GM23248 (cell line): ENCODE measurements around the gene GATAD2A.

Source experiments
- EZH2 ChIP-seq: fragments of 200-600 bp; sonication (generic); IDR thresholded peaks from 2 replicates; pipeline ENCODE4 v1.6.1; 2018; ENCODE audit warnings: antibody characterized with exemption, mild to moderate bottlenecking; ENCODE audit not compliant: insufficient read depth, poor library complexity, severe bottlenecking
- EZH2phosphoT487 ChIP-seq: fragments of 200-600 bp; sonication (generic); IDR thresholded peaks from 2 replicates; pipeline ENCODE4 v1.6.1; 2018; ENCODE audit warnings: antibody characterized with exemption, moderate library complexity, mild to moderate bottlenecking, low read depth; ENCODE audit not compliant: insufficient read depth

GRCh38 chr19:19409205-19409604, 3.7 kb downstream of the GATAD2A start:
- TF ChIP-seq EZH2 (no peak), EZH2phosphoT487 (no peak)
